Measurements from ENCODE around the gene EPX.

DNA sequence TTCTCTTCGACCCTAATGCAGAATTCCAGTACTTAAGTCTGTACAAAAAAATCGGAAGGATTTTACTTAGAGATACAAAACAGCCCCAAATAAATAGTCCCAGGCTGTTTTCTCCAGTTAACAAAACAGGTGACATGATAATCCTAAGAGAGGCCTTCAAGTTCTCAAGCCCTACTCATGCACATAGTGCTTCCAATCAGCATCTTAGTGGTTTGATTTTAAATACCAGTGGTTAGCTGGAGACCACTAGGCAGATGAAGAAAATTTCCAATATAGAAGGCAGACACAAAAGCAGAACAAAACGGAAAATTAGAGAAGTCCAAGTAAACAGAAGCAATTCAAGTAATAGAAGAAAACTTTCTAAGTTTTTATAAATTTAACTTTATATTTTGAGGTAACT is 31.0 kb upstream of the EPX start:
- no peak for TF ChIP-seq GATA2 (IDR thresholded peaks at IDR 0.05; ENCODE audit: low read depth, low read length)
- no peak for TF ChIP-seq GATA3 (IDR thresholded peaks at IDR 0.05; ENCODE audit: low read depth, low read length)
